Ramos (cell line): ENCODE results near the gene TRIM26.
"Not testable (repeated sequence)": the region's sequence is repeated elsewhere in the genome, so short reads cannot be mapped to it uniquely, and the experiment has no call there.

ENCODE experiments used
- in situ Hi-C: fragments of 300-500 bp; cut with MboI; formaldehyde crosslinking; loops from one replicate; pipeline ENCODE4 v1.14.3; 2022; ENCODE audit warnings: low sequenced_read_pairs; ENCODE audit not compliant: unreplicated experiment

Gene TRIM26

GRCh38 chr6:30172681-30173080, 40.5 kb downstream of the TRIM26 start:
- in situ Hi-C loops, result no loop called here

- in situ Hi-C loops, result no loop called here
These were observed 41.3 kb downstream of the TRIM26 start for GRCh38 chr6:30171677-30172471.

GRCh38 chr6:30169658-30170614, 43.3 kb downstream of the TRIM26 start:
- in situ Hi-C loops, result no loop called here

GRCh38 chr6:30168741-30169140, 44.5 kb downstream of the TRIM26 start:
- in situ Hi-C loops, result no loop called here

GRCh38 chr6:30167101-30167500, 46.1 kb downstream of the TRIM26 start:
- in situ Hi-C loops, result no loop called here

- in situ Hi-C loops, result not testable (repeated sequence)
These were observed 48.0 kb downstream of the TRIM26 start for GRCh38 chr6:30165238-30165637.

GRCh38 chr6:30164714-30165113, 48.5 kb downstream of the TRIM26 start:
- in situ Hi-C loops, result no loop called here

GRCh38 chr6:30163918-30164654, 49.1 kb downstream of the TRIM26 start:
- in situ Hi-C loops, result no loop called here

- in situ Hi-C loops, result no loop called here
These were observed 49.9 kb downstream of the TRIM26 start, which contains the start of gene TRIM15 for GRCh38 chr6:30163090-30163917. TSS of gene TRIM15 (plus strand) at chr6:30163546. CDS start at chr6:30163685, 139 bp downstream.

- in situ Hi-C loops, result no loop called here
These were observed 50.7 kb downstream of the TRIM26 start for GRCh38 chr6:30162265-30163089.

GRCh38 chr6:30160785-30161531, 52.2 kb downstream of the TRIM26 start, which contains the start of gene TRIM10:
TSS of gene TRIM10 (minus strand) at chr6:30161211. CDS start at chr6:30160858, 353 bp downstream.
- in situ Hi-C loops, result no loop called here

- in situ Hi-C loops, result no loop called here
These were observed 53.0 kb downstream of the TRIM26 start for GRCh38 chr6:30160008-30160784.

- in situ Hi-C loops, result no loop called here
These were observed 54.6 kb downstream of the TRIM26 start for GRCh38 chr6:30158475-30159040.

- in situ Hi-C loops, result no loop called here
These were observed 55.2 kb downstream of the TRIM26 start for GRCh38 chr6:30157999-30158398.

GRCh38 chr6:30157581-30157980, 55.6 kb downstream of the TRIM26 start:
- in situ Hi-C loops, result no loop called here

- in situ Hi-C loops, result no loop called here
These were observed 56.4 kb downstream of the TRIM26 start for GRCh38 chr6:30156774-30157173.

- in situ Hi-C loops, result no loop called here
These were observed 57.0 kb downstream of the TRIM26 start for GRCh38 chr6:30156262-30156599.
